ENCODE results near the gene RAB11B. TPM values are rescaled to one million over a fixed set of nuclear protein-coding genes. Genes with fewer than 3 reads are reported as not detected.
A peak's percentile ranks its signal among the peaks of the same experiment; 100 is the strongest.
"Not testable (repeated sequence)": the region's sequence is repeated elsewhere in the genome, so short reads cannot be mapped to it uniquely, and the experiment has no call there.

Gene RAB11B
- 13.0 and 13.5 TPM in 2 replicates for total RNA-seq (2014; rRNA removed)
- polyA plus RNA-seq (2012) = 142 TPM

- DNase-seq (ENCODE audit: low read depth) = peak; percentile 100
Measured at GRCh38 chr19:8389891-8390616, at the start of gene RAB11B. TSS of gene RAB11B (plus strand) at chr19:8390360. CDS start at chr19:8390417, 57 bp downstream.

DNA sequence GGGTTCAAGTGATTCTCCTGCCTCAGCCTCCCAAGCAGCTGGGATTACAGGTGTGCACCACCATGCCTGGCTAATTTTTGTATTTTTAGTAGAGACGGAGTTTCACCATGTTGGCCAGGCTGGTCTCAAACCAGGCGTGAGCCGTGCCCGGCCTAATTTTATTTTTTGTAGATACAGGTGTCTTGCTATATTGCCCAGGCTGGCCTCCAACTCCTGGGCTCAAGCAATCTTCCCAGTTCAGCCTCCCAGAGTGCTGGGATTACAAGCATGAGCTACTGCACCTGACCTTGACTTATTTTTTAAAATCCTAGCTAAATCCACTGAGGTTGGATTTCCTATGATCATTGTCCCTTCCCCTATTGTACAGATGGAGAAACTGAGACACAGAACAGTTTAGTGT, 48.7 kb upstream of the RAB11B start:
- DNase-seq (ENCODE audit: low read depth) = not testable (repeated sequence)

DNA sequence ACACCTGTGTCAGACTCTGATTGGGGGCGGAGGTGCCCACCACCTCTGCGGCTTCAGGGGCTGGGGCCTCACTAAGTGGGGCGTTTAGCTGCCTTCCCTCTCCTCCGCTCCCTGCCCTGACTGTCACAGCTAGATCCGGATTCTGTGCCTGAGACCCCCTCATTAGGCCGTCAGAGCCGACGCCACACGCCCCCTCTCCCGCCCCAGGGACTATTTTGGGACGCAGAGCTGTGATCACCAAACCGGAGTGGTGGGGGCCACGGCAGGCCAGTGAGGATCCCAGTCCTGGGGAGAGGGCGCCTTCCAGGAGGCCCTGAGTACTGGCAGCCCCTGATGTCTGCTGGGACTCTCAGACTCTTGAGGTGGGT, 47.9 kb upstream of the RAB11B start:
- DNase-seq (ENCODE audit: low read depth) = no peak

GRCh38 chr19:8342684-8343482, 47.3 kb upstream of the RAB11B start, which contains the start of gene KANK3:
TSS of gene KANK3 (minus strand) at chr19:8343262. CDS start at chr19:8337828, 5,434 bp downstream.
- peak; percentile 79 for DNase-seq (ENCODE audit: low read depth)

- DNase-seq (ENCODE audit: low read depth) = no peak
Measured at GRCh38 chr19:8343483-8343844, 46.7 kb upstream of the RAB11B start.

DNA sequence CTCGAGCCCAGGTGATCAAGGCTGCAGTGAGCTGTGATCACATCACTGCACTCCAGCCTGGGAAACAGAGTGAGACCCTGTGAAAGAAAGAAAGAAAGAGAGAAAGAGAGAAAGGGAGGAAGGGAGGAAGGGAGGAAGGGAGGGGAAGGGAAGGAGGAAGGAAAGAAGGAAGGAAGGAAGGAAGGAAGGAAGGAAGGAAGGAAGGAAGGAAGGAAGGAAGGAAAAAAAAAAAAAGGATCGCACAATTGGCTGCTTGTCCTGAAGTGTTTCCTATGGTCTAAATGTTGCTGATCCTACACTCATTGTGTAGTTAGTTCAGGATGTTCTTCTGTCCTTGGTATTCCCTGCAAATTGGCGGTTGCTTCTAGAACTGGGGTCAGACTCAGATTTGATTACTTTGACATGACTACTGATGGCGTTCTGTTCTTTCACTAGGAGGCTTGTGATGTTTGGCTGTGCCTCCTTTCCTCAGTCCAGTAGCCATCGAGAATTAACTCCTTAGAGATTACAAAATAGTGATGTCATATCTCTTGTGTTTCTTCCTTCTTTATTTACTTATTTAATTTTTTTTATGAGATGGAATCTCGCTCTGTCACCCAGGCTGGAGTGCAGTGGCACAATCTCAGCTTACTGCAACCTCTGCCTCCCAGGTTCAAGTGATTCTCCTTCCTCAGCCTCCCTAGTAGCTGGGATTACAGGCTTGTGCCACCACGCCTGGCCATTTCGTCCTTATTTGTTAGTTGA, 40.4 kb upstream of the RAB11B start:
- DNase-seq (ENCODE audit: low read depth) = not testable (repeated sequence)

DNA sequence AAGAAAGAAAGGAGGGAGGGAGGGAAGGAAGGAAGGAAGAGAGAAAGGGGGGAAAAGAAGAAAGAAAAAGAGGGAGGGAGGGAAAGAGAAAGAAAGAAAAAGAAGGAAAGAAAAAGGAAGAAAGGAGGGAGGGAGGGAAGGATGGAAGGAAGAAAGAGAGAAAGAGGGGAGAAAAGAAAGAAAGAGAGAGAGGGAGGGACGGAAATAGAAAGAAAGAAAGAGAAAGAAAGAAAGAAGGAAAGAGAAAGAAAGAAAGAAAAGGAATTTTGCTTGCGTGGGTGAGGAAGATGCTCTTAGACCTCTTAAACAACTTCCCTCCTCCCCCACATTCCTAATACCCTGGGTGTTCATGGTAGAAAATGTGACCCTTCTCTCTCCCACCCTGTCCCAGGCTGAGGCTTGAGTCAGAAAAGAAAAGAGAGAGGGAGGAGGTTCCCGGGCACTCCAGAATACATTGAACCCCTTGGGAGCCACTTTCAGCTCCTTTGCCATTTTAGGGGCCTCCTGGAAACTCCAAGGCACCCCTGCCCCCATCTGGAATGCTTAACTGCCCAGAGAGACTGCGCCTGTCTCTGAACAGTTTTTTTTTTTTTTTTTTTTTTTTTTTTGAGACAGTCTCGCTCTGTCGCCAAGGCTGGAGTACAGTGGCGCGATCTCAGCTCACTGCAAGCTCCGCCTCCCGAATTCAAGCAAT, 37.9 kb upstream of the RAB11B start:
- DNase-seq (ENCODE audit: low read depth) = no peak

GRCh38 chr19:8352845-8353244, 37.3 kb upstream of the RAB11B start:
- not testable (repeated sequence) for DNase-seq (ENCODE audit: low read depth)

DNA sequence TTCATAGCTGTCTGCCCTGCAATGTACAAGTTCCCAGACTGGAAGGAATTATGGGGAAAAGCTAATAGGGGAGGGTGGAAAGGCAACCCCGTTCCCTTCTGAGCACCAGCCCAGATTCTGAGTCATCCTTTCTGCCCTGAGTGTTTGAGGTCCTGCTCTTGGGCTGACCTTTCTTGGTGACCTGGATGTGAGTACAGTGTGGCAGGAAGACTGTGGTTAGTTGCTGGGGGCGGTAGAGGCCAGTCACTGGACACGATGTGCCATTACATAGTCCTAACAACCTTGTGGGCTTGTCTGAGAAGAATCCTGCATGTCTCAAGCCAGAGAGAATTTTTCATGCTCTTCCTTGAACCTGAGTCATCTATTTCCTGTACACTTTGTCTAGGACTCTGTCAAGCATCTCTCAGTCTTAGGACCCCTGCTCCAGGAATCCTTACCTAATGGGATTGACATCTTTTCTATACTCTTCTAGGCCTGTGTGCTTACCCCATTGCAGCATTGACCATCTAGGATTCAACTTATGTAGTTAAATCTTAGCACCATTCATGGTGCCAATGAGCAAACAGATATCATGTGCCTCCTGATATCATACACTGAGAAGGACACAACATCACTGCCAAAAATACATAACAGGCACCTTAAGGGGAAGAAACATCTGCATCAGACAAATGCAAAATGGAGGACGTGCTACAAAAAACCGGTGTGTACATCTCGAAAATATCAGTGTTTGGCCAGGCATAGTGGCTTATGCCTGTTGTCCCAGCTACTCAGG, 34.3 kb upstream of the RAB11B start:
- DNase-seq (ENCODE audit: low read depth) = peak; percentile 100

DNA sequence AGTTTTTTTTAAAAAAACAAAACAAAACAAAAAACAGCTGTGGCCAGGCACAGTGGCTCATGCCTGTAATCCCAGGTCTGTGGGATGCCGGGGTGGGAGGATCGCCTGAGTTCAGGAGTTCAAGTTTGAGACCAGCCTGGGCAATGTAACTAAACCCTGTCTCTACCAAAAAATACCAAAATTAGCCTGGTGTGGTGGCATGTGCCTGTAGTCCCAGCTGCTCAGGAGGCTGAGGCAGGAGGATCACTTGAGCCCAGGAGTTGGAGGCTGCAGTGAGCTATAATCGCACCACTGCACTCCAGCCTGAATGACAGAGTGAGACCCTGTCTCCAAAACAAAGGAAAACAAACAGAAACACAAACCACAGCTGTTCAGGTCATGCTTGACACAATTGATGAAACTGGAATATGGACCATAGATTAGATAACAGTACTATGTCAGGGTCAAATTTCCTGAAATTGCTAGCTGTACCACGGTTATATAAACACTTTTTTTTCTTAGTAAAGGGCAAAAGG, 33.1 kb upstream of the RAB11B start:
- peak; percentile 80 for DNase-seq (ENCODE audit: low read depth)

- DNase-seq (ENCODE audit: low read depth) = no peak
Measured at GRCh38 chr19:8358948-8359347, 31.2 kb upstream of the RAB11B start.

- DNase-seq (ENCODE audit: low read depth) = no peak
Measured at GRCh38 chr19:8360196-8360595, 30.0 kb upstream of the RAB11B start.

GRCh38 chr19:8361921-8362793, 28.0 kb upstream of the RAB11B start:
- peak; percentile 99 for DNase-seq (ENCODE audit: low read depth)

DNA sequence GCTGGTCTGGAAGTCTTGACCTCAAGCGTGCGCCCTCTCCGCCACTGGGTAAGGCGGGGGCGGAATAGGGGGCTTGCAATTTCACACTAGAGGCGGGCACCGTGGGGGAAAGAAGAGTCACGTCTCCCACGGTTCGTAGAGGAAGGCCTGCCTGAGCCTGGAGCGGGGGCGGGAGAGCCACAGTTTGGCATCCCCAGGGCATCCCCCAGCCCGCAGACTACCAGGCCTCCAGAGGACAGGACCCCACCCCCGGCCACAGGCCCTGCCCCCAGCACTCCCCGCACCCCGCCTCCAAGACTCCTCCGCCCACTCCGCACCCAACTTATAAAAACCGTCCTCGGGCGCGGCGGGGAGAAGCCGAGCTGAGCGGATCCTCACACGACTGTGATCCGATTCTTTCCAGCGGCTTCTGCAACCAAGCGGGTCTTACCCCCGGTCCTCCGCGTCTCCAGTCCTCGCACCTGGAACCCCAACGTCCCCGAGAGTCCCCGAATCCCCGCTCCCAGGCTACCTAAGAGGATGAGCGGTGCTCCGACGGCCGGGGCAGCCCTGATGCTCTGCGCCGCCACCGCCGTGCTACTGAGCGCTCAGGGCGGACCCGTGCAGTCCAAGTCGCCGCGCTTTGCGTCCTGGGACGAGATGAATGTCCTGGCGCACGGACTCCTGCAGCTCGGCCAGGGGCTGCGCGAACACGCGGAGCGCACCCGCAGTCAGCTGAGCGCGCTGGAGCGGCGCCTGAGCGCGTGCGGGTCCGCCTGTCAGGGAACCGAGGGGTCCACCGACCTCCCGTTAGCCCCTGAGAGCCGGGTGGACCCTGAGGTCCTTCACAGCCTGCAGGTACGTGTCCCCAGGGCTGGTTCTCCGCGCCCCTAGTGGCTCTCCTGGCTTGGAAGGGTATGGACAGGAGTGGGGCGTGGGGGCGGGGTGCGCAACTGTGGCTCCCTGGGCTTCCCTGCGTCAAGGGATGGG, 26.1 kb upstream of the RAB11B start, which contains the start of gene ANGPTL4:
Gene ANGPTL4, plus strand, starts transcription at position 353 of the 969 bp plus-strand sequence. Its CDS starts 167 bp downstream, at position 520.
- peak; percentile 85 for DNase-seq (ENCODE audit: low read depth)

DNA sequence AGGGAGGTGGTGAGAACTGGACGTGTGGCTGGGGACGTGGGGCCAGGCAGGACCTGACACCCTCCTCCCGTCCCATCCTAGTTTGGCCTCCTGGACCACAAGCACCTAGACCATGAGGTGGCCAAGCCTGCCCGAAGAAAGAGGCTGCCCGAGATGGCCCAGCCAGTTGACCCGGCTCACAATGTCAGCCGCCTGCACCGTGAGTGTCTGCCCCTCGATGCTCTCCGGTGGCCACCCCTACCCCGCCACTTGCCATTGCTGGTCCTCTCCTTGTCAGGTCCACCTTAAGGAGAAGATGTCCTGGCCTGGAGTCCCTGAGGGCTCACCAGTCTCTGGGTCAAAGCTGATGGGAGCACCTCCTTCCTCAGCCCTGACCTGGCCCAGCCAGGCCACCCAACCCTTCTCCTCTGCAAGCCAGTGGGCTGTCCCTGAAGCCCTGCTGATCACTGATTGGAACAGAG, 24.0 kb upstream of the RAB11B start:
- no peak for DNase-seq (ENCODE audit: low read depth)

DNA sequence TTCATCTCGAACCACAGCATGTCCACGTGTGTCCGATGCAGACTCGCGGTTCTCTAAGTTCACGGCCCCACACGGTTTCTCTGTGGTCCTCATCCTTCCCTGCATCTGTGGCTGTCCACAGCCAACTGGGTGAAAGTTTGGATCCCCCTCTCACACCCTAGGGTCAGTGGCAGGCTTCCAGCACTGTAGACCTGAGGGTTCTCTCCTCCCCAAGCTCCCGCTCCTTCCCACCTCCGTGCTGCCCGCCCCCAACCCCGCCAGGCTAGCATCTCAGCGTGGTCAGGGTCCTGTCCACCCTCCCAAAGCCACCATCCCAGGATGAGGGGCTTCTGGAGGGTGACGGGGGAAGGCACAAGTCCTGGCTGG, 23.2 kb upstream of the RAB11B start:
- peak; percentile 43 for DNase-seq (ENCODE audit: low read depth)

DNA sequence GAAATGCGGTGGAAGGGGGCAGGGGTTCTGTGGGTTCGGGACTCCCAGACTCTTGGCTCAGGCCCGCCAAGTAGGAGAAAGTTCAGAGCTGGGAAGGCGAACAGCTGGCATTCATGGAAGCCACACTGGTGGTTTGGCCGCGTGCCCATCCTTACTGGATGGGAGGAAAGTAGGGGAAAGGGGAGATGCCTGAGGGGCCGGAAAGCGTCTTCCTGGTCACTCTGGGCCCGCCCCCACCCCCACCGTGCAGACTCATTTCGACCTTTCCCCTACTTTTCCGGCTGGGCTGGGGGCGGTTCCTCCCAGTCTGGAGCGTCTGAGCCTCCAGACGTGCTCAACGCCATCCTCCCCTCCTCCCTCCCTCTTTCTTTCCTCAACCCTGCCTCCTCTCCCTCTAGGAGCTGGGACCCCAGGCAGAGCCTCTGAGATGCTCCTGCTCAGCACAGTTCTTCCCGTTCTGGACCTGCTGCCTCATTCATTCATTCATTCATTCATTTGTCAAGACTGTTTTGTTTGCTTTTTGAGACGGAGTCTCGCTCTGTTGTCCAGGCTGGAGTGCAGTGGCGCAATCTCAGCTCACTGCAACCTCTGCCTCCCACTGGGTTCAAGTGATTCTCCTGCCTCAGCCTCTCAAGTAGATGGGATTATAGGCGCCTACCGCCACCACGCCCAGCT, 22.7 kb upstream of the RAB11B start:
- peak; percentile 97 for DNase-seq (ENCODE audit: low read depth)

All from LHCN-M2 (cell line).